ENCODE data around the gene P2RY4. TPM values are rescaled to one million over a fixed set of nuclear protein-coding genes. Genes with fewer than 3 reads are reported as not detected.

The P2RY4 gene
- total and polyA plus RNA-seq, 10 donors, result 0.06 to 1.8 (median 0.95) TPM; not detected in 1

GRCh38 chrX:70262952-70263567 lies 3.1 kb upstream of the P2RY4 start:
- no peak for DNase-seq
- TF ChIP-seq CTCF (IDR thresholded peaks at IDR 0.05 in 8 of 11, conservative IDR thresholded peaks at IDR 0.05 in 3 of 11) (peak in 3 of 11 experiments; percentile 14 to 30 (median 27)), POLR2AphosphoS5 (IDR thresholded peaks at IDR 0.05) (no peak)
- no peaks in the 10 kb centered on the region for H3K4me1 ChIP-seq
- no peak overlapping the region for H3K4me3 ChIP-seq
- intact Hi-C loops (cut with DNase I; ENCODE audit: low total_unique reads), result no loop called here
- no peaks in the 10 kb centered on the region for H3K27me3 ChIP-seq (replicated peaks in 1 of 7)
- no peaks in the 10 kb centered on the region for H3K36me3 ChIP-seq
- H3K9me3 ChIP-seq, result no peaks in the 10 kb centered on the region
- WGBS, 5 donors, result 25 to 51% (median 30%) methylated on average over 6 to 7 of the region's 7 CpGs
- H3K27ac ChIP-seq, result no peak overlapping the region

GRCh38 chrX:70257423-70258288 lies 2.3 kb downstream of the P2RY4 start:
- no peaks in the 10 kb centered on the region for H3K4me1 ChIP-seq
- no peak overlapping the region for H3K4me3 ChIP-seq
- intact Hi-C loops (cut with DNase I; ENCODE audit: low total_unique reads), result no loop called here
- H3K36me3 ChIP-seq, result no peaks in the 10 kb centered on the region
- DNase-seq, result no peak
- 62 to 93% (median 66%) methylated on average over 5 of the region's 5 CpGs for WGBS, 5 donors
- H3K27me3 ChIP-seq (replicated peaks in 1 of 7), result no peaks in the 10 kb centered on the region
- no peak overlapping the region for H3K27ac ChIP-seq
- no peak for TF ChIP-seq POLR2A (IDR thresholded peaks at IDR 0.05)
- no peaks in the 10 kb centered on the region for H3K9me3 ChIP-seq

GRCh38 chrX:70255452-70255851 lies 4.6 kb downstream of the P2RY4 start:
- intact Hi-C loops (cut with DNase I; ENCODE audit: low total_unique reads), result no loop called here
- no peaks in the 10 kb centered on the region for H3K36me3 ChIP-seq
- WGBS, 5 donors, result 79 to 100% (median 97%) methylated on average over 2 of the region's 2 CpGs

GRCh38 chrX:70254909-70255308 lies 5.1 kb downstream of the P2RY4 start:
- TF ChIP-seq POLR2A (IDR thresholded peaks at IDR 0.05), result no peak
- TF ChIP-seq POLR2AphosphoS5 (IDR thresholded peaks at IDR 0.05), result no peak
- TF ChIP-seq CTCF (IDR thresholded peaks at IDR 0.05 in 8 of 11, conservative IDR thresholded peaks at IDR 0.05 in 3 of 11), result no peak
- Histone ChIP-seq H3K4me3 (no peak overlapping the region), H3K9me3 (no peaks in the 10 kb centered on the region), H3K4me1 (no peaks in the 10 kb centered on the region), H3K27ac (no peak overlapping the region), H3K27me3 (replicated peaks in 1 of 7) (no peaks in the 10 kb centered on the region), H3K36me3 (no peaks in the 10 kb centered on the region)
- WGBS, 5 donors, result 85 to 100% (median 98%) methylated on average over 3 of the region's 3 CpGs
- intact Hi-C loops (cut with DNase I; ENCODE audit: low total_unique reads), result no loop called here
- DNase-seq, result no peak

More at GRCh38 chrX:70255452-70255851, 4.6 kb downstream of the P2RY4 start:
- H3K27me3 ChIP-seq (replicated peaks in 1 of 7), result no peaks in the 10 kb centered on the region
- H3K4me3 ChIP-seq, result no peak overlapping the region
- no peaks in the 10 kb centered on the region for H3K4me1 ChIP-seq
- no peak for DNase-seq
- no peaks in the 10 kb centered on the region for H3K9me3 ChIP-seq
- no peak overlapping the region for H3K27ac ChIP-seq
- no peak for TF ChIP-seq POLR2A (IDR thresholded peaks at IDR 0.05)
- TF ChIP-seq CTCF (IDR thresholded peaks at IDR 0.05 in 8 of 11, conservative IDR thresholded peaks at IDR 0.05 in 3 of 11), result no peak
- TF ChIP-seq POLR2AphosphoS5 (IDR thresholded peaks at IDR 0.05), result no peak
